GM21619 (cell line): ENCODE data around the gene THSD4.
"Not testable (repeated sequence)": the region's sequence is repeated elsewhere in the genome, so short reads cannot be mapped to it uniquely, and the experiment has no call there.

Experiments
- ATAC-seq: cut with Tn5 transposase; IDR thresholded peaks from one replicate; pipeline ENCODE4 v1.9.1; 2021; ENCODE audit not compliant: unreplicated experiment

Gene THSD4

GRCh38 chr15:71182522-71182921, 67.3 kb downstream of the THSD4 start:
- no peak for ATAC-seq

DNA sequence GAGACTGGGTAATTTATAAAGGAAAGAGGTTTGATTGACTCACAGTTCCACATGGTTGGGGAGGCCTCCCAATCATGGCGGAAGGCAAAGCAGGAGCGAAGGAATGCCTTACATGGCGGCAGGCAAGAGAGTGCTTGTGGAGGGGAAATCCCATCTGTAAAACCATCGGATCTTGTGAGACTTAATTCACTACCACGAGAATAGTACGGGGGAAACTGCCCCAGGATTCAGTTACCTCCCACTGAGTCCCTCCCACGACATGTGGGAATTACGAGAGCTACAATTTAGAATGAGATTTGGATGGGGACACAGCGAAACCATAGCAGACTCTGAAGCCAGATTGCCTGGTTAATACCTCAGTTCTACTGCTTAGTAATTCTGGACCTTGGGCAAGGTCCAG, 67.8 kb downstream of the THSD4 start:
- no peak for ATAC-seq

- ATAC-seq: no peak
Observed at GRCh38 chr15:71185706-71186105, 70.4 kb downstream of the THSD4 start.

DNA sequence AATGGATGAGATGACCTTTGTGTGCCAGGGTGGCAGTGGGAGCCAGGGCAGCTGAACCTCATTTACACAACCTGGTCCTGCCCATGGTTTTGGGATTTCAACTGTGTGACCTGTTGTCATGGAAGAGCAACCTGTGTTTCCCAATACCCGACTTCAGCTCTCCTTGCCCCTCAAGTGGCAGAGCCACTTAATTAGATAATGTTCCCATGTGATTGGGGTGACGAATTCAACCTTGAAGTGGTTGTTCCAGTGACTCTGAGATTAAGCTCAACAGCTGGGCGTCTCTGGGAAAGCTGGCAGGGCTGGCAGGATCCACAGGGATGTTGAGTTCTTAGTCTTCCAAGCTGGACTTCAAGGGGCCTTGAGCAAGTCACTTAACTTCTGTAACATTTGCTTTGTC, 71.0 kb downstream of the THSD4 start:
- ATAC-seq: no peak

- no peak for ATAC-seq
Observed at GRCh38 chr15:71187078-71187477, 71.8 kb downstream of the THSD4 start.

GRCh38 chr15:71187526-71187925, 72.3 kb downstream of the THSD4 start:
- ATAC-seq: no peak

DNA sequence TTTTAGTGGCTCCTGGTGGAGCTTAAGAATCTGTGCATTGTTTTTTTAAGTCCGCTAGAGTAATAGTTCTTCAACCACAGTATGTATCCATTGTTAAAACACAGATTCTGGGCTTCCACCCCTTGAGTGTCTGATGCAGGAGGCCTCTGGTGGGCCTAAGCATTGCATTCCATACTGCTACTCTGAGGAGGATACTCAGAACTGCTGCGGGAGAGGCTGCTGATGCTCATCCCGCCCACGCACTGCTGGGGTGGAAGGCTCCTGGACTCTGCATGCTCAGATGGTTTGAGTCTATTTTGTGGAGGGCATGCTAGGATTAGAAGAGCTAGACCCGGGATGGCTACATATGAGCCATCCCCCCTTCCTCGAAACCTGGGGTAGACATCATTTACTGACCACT, 74.4 kb downstream of the THSD4 start:
- no peak for ATAC-seq

DNA sequence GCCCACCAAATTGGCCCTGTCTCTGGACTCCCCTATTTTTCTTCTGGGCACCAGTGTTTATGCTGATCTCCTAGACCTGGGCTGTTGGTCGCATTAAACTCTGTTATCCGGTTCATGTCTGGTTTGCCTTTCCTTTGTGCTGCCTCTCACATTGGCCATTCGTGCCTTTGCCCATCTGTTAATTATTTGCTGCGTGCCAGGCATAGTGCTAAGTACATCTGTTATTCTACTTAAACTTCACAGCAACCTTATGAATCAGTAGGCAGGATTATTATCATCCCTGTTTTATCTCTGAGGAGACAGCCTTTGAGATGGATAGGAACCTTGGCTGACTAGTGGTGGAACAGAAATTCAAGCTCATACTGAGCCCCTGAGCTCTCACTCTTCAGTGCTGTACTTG, 76.0 kb downstream of the THSD4 start:
- ATAC-seq: no peak

GRCh38 chr15:71192816-71193215, 77.5 kb downstream of the THSD4 start:
- ATAC-seq: no peak

DNA sequence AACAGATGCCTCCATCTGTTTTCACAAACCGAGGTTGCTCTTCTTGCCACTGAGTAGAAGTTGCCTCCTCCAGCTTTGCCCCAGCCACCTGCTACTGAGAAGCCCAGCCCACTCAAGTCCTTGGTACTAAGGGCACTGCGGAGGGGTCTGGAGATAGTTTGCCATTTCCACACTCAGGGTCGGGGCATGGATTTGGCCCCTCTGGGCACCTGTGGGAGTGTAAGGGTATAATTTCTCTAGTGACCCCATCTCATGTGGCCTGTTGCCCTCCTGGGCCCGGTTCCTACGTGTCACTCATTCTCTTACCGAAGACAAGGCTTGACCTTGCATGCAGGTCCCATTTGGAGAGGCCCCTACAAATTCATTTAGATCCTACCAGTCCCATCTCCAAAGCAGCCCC, 79.0 kb downstream of the THSD4 start:
- no peak for ATAC-seq

GRCh38 chr15:71195242-71195641, 80.0 kb downstream of the THSD4 start:
- no peak for ATAC-seq

DNA sequence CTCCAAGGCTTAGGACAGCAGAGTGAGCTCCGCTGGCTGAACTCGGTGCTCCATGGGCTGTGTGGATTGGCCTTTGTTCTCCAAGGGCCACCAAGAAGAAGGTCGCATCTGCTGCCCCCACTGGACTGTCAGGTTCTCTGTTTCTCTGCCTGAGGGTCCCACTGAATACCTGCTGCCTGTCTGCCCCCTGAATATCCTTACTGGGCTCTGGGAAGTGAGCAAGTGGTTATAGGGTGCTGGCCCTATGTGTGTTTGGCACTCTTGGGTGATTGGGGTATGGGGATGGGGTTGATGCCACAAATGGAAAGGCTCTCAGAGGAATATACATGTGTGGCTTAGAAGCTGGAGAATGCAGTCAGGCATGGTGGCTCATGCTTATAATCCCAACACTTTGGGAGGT, 82.3 kb downstream of the THSD4 start:
- ATAC-seq: no peak

- ATAC-seq: no peak
Observed at GRCh38 chr15:71198846-71199245, 83.6 kb downstream of the THSD4 start.

- ATAC-seq: no peak
Observed at GRCh38 chr15:71199384-71200351, 84.4 kb downstream of the THSD4 start.

DNA sequence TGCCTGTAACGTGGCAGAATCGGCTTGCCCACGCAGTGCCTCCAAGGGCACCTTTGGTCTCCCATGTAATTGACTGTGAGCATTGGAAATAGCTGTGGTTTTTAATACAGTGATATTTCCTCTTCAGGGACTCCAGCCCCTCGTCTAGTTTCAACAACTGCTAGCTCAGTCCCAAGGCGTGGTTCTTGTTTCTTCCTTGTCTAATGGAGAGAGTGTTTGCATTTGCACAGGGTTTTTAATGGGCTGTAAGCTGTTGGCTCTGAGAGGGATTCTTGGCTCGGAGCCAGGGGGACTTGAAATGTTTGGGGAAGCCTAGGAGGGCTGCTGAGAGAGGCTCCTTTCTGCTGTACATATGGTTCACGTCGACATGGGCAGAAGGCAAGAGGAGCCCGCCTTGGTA, 86.2 kb downstream of the THSD4 start:
- ATAC-seq: no peak

DNA sequence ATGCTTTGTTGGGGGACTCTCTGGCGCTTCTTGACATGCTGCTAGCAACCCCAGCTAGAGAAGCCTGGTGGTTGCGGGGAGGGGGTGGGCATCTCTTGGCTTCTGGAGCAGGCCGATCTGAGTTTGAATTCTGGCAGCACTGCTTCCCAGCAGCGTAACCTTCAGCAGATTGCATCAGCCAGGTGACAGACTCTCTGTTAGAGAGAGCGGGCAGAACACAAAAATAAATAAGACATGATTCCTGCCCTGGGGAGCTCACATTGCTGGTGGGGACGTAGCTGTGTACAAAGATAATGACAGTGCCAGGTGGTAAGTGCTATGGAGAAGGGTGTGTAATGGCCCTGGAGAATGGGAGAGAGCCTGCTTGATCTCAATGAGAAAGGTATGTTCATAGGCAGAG, 87.4 kb downstream of the THSD4 start:
- ATAC-seq: no peak

- no peak for ATAC-seq
Observed at GRCh38 chr15:71203586-71204474, 88.6 kb downstream of the THSD4 start.

DNA sequence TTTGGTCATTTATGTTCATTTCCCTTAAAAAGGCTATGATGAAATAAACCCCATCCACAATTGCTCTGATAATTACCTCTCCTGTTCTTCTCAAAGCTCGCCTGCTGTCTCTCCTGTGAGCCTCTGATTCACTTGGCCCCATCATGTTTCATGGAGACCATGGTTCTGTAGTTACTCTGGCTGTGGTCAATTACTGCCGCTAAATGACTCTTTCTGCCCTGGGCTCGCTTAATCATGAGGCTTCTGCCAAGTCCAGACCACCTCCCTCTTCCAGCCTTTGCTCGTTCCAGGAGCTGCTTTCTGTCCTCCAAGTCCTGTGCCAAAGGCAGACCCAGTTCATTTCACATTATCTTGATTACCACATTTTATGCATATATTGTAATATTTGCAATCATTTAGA, 91.9 kb downstream of the THSD4 start:
- ATAC-seq: no peak

GRCh38 chr15:71212146-71212545, 96.9 kb downstream of the THSD4 start:
- no peak for ATAC-seq

GRCh38 chr15:71213943-71214342, 98.7 kb downstream of the THSD4 start:
- not testable (repeated sequence) for ATAC-seq

DNA sequence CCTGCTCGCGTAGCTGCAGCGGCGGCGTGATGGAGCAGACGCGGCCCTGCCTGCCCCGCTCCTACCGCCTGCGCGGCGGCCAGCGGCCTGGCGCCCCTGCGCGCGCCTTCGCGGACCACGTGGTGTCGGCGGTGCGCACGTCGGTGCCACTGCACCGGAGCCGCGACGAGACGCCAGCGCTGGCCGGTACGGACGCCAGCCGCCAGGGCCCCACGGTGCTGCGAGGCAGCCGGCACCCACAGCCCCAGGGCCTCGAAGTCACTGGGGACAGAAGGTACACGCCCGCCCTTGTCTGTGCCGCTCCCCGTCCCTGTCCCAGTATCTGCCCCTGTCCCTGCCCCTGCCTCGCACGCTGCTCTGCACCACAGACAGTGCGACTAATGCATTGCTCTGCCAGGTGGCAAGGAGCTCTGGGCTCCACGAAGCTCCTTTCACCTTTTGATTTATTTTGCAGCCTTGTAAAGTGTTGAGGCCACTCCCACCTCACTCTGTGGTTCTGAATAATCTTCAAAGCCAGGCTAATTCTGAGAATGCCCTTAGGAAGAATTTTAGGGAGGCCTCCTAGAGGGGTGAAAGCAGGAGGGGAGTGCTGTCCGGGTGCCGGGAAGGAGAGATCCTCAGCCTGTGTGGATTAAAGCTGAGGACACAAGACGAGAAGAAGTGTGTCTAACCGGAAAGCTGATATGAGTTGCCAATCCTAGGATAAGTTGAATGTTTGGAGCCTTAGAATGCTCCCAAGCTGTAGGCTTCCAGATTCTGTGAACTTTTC, 100.0 kb downstream of the THSD4 start:
- ATAC-seq: no peak
